Measurements from ENCODE around the gene SLC35F2.

SLC35F2 gene

GRCh38 chr11:107851704-107852310 lies 6.8 kb downstream of the SLC35F2 start:
- Histone ChIP-seq H3K36me3 (ENCODE audit: insufficient read depth, insufficient read length, low read length) (no peaks in the 10 kb centered on the region), H3K27me3 (ENCODE audit: insufficient read depth, insufficient read length) (no peaks in the 10 kb centered on the region), H3K4me1 (ENCODE audit: insufficient read depth, insufficient read length) (no peaks in the 10 kb centered on the region), H3K4me3 (ENCODE audit: insufficient read length, low read depth) (no peak overlapping the region), H3K9me3 (ENCODE audit: insufficient read depth, low read length) (no peaks in the 10 kb centered on the region), H3K9ac (ENCODE audit: insufficient read length, low read depth) (no peak overlapping the region)
- TF ChIP-seq YY1 (IDR thresholded peaks at IDR 0.05; ENCODE audit: insufficient read depth, insufficient read length) (no peak), SUZ12 (IDR thresholded peaks at IDR 0.05; ENCODE audit: extremely low read depth, insufficient read depth, insufficient read length) (no peak), ZNF274 (IDR thresholded peaks at IDR 0.05; ENCODE audit: low read depth, low read length) (no peak)
- DNase-seq (ENCODE audit: low read depth, low spot score): no peak

- DNase-seq (ENCODE audit: low read depth, low spot score): no peak
- H3K9ac ChIP-seq (ENCODE audit: insufficient read length, low read depth): no peak overlapping the region
- TF ChIP-seq SUZ12 (IDR thresholded peaks at IDR 0.05; ENCODE audit: extremely low read depth, insufficient read depth, insufficient read length) (no peak), ZNF274 (IDR thresholded peaks at IDR 0.05; ENCODE audit: low read depth, low read length) (no peak), YY1 (IDR thresholded peaks at IDR 0.05; ENCODE audit: insufficient read depth, insufficient read length) (no peak)
- H3K4me1 ChIP-seq (ENCODE audit: insufficient read depth, insufficient read length): no peaks in the 10 kb centered on the region
- no peak overlapping the region for H3K4me3 ChIP-seq (ENCODE audit: insufficient read length, low read depth)
- no peaks in the 10 kb centered on the region for H3K36me3 ChIP-seq (ENCODE audit: insufficient read depth, insufficient read length, low read length)
- H3K27me3 ChIP-seq (ENCODE audit: insufficient read depth, insufficient read length): no peaks in the 10 kb centered on the region
- H3K9me3 ChIP-seq (ENCODE audit: insufficient read depth, low read length): no peaks in the 10 kb centered on the region
Observed at GRCh38 chr11:107849790-107850189, 8.8 kb downstream of the SLC35F2 start.

- Histone ChIP-seq H3K9ac (ENCODE audit: insufficient read length, low read depth) (no peak overlapping the region), H3K9me3 (ENCODE audit: insufficient read depth, low read length) (no peaks in the 10 kb centered on the region)
- TF ChIP-seq SUZ12 (IDR thresholded peaks at IDR 0.05; ENCODE audit: extremely low read depth, insufficient read depth, insufficient read length) (no peak), YY1 (IDR thresholded peaks at IDR 0.05; ENCODE audit: insufficient read depth, insufficient read length) (no peak), ZNF274 (IDR thresholded peaks at IDR 0.05; ENCODE audit: low read depth, low read length) (no peak)
Observed at GRCh38 chr11:107848345-107848744, 10.2 kb downstream of the SLC35F2 start.

GRCh38 chr11:107847184-107847583 lies 11.4 kb downstream of the SLC35F2 start:
- no peaks in the 10 kb centered on the region for H3K4me1 ChIP-seq (ENCODE audit: insufficient read depth, insufficient read length)
- no peak overlapping the region for H3K4me3 ChIP-seq (ENCODE audit: insufficient read length, low read depth)
- no peak for DNase-seq (ENCODE audit: low read depth, low spot score)
- H3K36me3 ChIP-seq (ENCODE audit: insufficient read depth, insufficient read length, low read length): no peaks in the 10 kb centered on the region
- H3K27me3 ChIP-seq (ENCODE audit: insufficient read depth, insufficient read length): no peaks in the 10 kb centered on the region
- TF ChIP-seq ZNF274 (IDR thresholded peaks at IDR 0.05; ENCODE audit: low read depth, low read length): no peak
- no peak for TF ChIP-seq SUZ12 (IDR thresholded peaks at IDR 0.05; ENCODE audit: extremely low read depth, insufficient read depth, insufficient read length)
- no peak for TF ChIP-seq YY1 (IDR thresholded peaks at IDR 0.05; ENCODE audit: insufficient read depth, insufficient read length)
- H3K9me3 ChIP-seq (ENCODE audit: insufficient read depth, low read length): no peaks in the 10 kb centered on the region
- no peak overlapping the region for H3K9ac ChIP-seq (ENCODE audit: insufficient read length, low read depth)

More at GRCh38 chr11:107848345-107848744, 10.2 kb downstream of the SLC35F2 start:
- H3K27me3 ChIP-seq (ENCODE audit: insufficient read depth, insufficient read length): no peaks in the 10 kb centered on the region
- H3K36me3 ChIP-seq (ENCODE audit: insufficient read depth, insufficient read length, low read length): no peaks in the 10 kb centered on the region
- H3K4me1 ChIP-seq (ENCODE audit: insufficient read depth, insufficient read length): no peaks in the 10 kb centered on the region
- no peak for DNase-seq (ENCODE audit: low read depth, low spot score)
- no peak overlapping the region for H3K4me3 ChIP-seq (ENCODE audit: insufficient read length, low read depth)

DNA sequence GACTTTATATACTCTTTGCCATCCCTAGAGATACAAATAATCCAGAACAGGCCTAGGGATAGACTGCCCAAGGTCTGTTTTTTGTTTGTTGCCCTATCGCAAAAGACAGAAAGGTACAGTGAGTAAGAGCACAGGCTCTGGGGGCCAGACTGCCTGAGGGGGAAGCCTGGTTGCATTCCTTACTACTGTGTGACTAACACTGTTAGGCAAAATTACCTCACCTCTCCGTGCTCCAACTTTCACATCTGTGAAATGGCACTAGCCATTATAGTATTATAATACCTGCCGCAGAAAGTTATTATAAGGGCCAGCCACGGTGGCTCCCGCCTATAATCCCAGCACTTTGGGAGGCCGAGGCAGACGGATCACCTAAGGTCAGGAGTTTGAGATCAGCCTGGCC lies 14.5 kb downstream of the SLC35F2 start:
- Histone ChIP-seq H3K9ac (ENCODE audit: insufficient read length, low read depth) (no peak overlapping the region), H3K9me3 (ENCODE audit: insufficient read depth, low read length) (no peaks in the 10 kb centered on the region), H3K4me1 (ENCODE audit: insufficient read depth, insufficient read length) (no peaks in the 10 kb centered on the region), H3K27me3 (ENCODE audit: insufficient read depth, insufficient read length) (no peaks in the 10 kb centered on the region), H3K36me3 (ENCODE audit: insufficient read depth, insufficient read length, low read length) (no peaks in the 10 kb centered on the region), H3K4me3 (ENCODE audit: insufficient read length, low read depth) (no peak overlapping the region)
- no peak for TF ChIP-seq SUZ12 (IDR thresholded peaks at IDR 0.05; ENCODE audit: extremely low read depth, insufficient read depth, insufficient read length)
- no peak for TF ChIP-seq ZNF274 (IDR thresholded peaks at IDR 0.05; ENCODE audit: low read depth, low read length)
- TF ChIP-seq YY1 (IDR thresholded peaks at IDR 0.05; ENCODE audit: insufficient read depth, insufficient read length): no peak
- DNase-seq (ENCODE audit: low read depth, low spot score): no peak

- no peaks in the 10 kb centered on the region for H3K4me1 ChIP-seq (ENCODE audit: insufficient read depth, insufficient read length)
Observed at GRCh38 chr11:107842412-107843100, 16.0 kb downstream of the SLC35F2 start.

DNA sequence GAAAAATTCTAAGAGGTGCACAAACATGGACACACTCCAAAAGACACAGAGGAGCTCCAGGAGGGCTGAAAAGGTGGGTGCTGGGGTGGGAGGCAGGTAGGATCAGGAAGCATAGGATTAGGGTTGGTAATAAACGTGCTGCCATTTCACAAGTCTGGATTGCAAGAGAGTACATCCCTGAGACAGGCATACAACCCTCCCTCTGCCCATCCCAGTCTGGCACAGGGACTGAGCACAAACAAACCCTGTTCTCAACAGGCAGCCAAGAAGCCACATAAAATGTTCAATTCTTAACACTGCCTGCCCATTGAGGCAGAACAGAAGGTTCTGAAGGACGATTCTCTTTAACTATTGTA lies 18.5 kb downstream of the SLC35F2 start:
- H3K9me3 ChIP-seq (ENCODE audit: insufficient read depth, low read length): no peaks in the 10 kb centered on the region
- TF ChIP-seq ZNF274 (IDR thresholded peaks at IDR 0.05; ENCODE audit: low read depth, low read length): no peak
- TF ChIP-seq YY1 (IDR thresholded peaks at IDR 0.05; ENCODE audit: insufficient read depth, insufficient read length): no peak
- no peak for TF ChIP-seq SUZ12 (IDR thresholded peaks at IDR 0.05; ENCODE audit: extremely low read depth, insufficient read depth, insufficient read length)
- H3K36me3 ChIP-seq (ENCODE audit: insufficient read depth, insufficient read length, low read length): no peaks in the 10 kb centered on the region
- no peaks in the 10 kb centered on the region for H3K4me1 ChIP-seq (ENCODE audit: insufficient read depth, insufficient read length)
- no peaks in the 10 kb centered on the region for H3K27me3 ChIP-seq (ENCODE audit: insufficient read depth, insufficient read length)
- no peak overlapping the region for H3K9ac ChIP-seq (ENCODE audit: insufficient read length, low read depth)
- no peak for DNase-seq (ENCODE audit: low read depth, low spot score)
- no peak overlapping the region for H3K4me3 ChIP-seq (ENCODE audit: insufficient read length, low read depth)

More at GRCh38 chr11:107842412-107843100, 16.0 kb downstream of the SLC35F2 start:
- Histone ChIP-seq H3K4me3 (ENCODE audit: insufficient read length, low read depth) (no peak overlapping the region), H3K9ac (ENCODE audit: insufficient read length, low read depth) (no peak overlapping the region), H3K36me3 (ENCODE audit: insufficient read depth, insufficient read length, low read length) (no peaks in the 10 kb centered on the region), H3K9me3 (ENCODE audit: insufficient read depth, low read length) (no peaks in the 10 kb centered on the region), H3K27me3 (ENCODE audit: insufficient read depth, insufficient read length) (no peaks in the 10 kb centered on the region)
- TF ChIP-seq SUZ12 (IDR thresholded peaks at IDR 0.05; ENCODE audit: extremely low read depth, insufficient read depth, insufficient read length) (no peak), ZNF274 (IDR thresholded peaks at IDR 0.05; ENCODE audit: low read depth, low read length) (no peak), YY1 (IDR thresholded peaks at IDR 0.05; ENCODE audit: insufficient read depth, insufficient read length) (no peak)
- DNase-seq (ENCODE audit: low read depth, low spot score): no peak

Measured in NT2/D1 (cell line).